GM12878 (cell line): ENCODE data around the gene MTTP. TPM values are rescaled to one million over a fixed set of nuclear protein-coding genes. Genes with fewer than 3 reads are reported as not detected.

Experiments
- CHD4 ChIP-seq: fragments of 200-600 bp; sonication (generic); IDR thresholded peaks from 2 replicates; pipeline ENCODE4 v1.6.1; 2016; ENCODE audit warnings: mild to moderate bottlenecking
- CTCF ChIP-seq, 3 experiments: IDR thresholded peaks in 2 of 3; conservative IDR thresholded peaks in 1 of 3; 2 replicates each; pipeline ENCODE4 v1.5.1; 2011; ENCODE audit warnings: low read depth in 3 of 3, low read length in 3 of 3, mild to moderate bottlenecking in 3 of 3, control low read depth in 2 of 3, moderate library complexity in 2 of 3, inconsistent platforms in 1 of 3, mixed read lengths in 1 of 3; ENCODE audit not compliant: control insufficient read depth in 2 of 3, insufficient read depth in 1 of 3; ENCODE audit errors: extremely low read depth in 1 of 3
- KAT2A ChIP-seq: conservative IDR thresholded peaks from 2 replicates; pipeline ENCODE4 v1.6.1; 2011; ENCODE audit warnings: low read depth, low read length; ENCODE audit not compliant: control insufficient read depth
- MTA2 ChIP-seq: fragments of 450-650 bp; IDR thresholded peaks from 2 replicates; pipeline ENCODE4 v1.6.1; 2016; ENCODE audit warnings: low read depth, mild to moderate bottlenecking, moderate library complexity
- REST ChIP-seq: IDR thresholded peaks from 2 replicates; pipeline ENCODE4 v1.6.1; 2012; ENCODE audit warnings: mild to moderate bottlenecking, low read depth, low read length
- SIN3A ChIP-seq: IDR thresholded peaks from 2 replicates; pipeline ENCODE4 v1.6.1; 2012; ENCODE audit warnings: low read depth, low read length, improper control_type of control experiment
- ZZZ3 ChIP-seq: IDR thresholded peaks from 2 replicates; pipeline ENCODE4 v1.6.1; 2011; ENCODE audit warnings: low read depth; ENCODE audit not compliant: control insufficient read depth, insufficient read length
- polyA plus RNA-seq, 11 experiments: library from polyadenylated mRNA; depleted of rRNA in 4 of 11; unstranded in 6 of 11; stranded (reverse) in 5 of 11; fragments of >200 nt; fragmentation: Nextera tagmentation in 4 of 11; fragmentation: Illumina TruSeq in 1 of 11; extraction: Ambion mirVana in 4 of 11; extraction: Trizol in 1 of 11; gene quantifications; 1 replicate in 1 of 11; 2 replicates in 10 of 11; pipeline versions ENCODE4 v1.2.1 to v1.2.3, GENCODE V29; 2011 to 2016; ENCODE audit warnings: inconsistent platforms in 2 of 11, missing spikeins in 2 of 11, low read depth in 1 of 11
- total RNA-seq, 4 experiments: library from RNA; depleted of rRNA in 3 of 4; stranded (reverse); fragments of >200 nt in 3 of 4; fragmentation: Illumina TruSeq in 1 of 4; extraction: Trizol in 1 of 4; gene quantifications; 2 replicates each; pipeline versions ENCODE4 v1.2.1 to v1.2.3, GENCODE V29; 2013 to 2021

The MTTP gene
- total and polyA plus RNA-seq, 10 of the 15 experiments (the other 5 are each of a cell fraction or from before 2014, with no cell fraction given) = 0.08 to 2.2 (median 0.21) TPM; not detected in 1

- no peak for TF ChIP-seq REST
- TF ChIP-seq MTA2 = no peak
- no peak for TF ChIP-seq SIN3A
- no peak for TF ChIP-seq KAT2A
- TF ChIP-seq ZZZ3 = no peak
- no peak for TF ChIP-seq CTCF (IDR thresholded peaks at IDR 0.05 in 2 of 3, conservative IDR thresholded peaks at IDR 0.05 in 1 of 3; ENCODE audit: control insufficient read depth in 2 of 3, extremely low read depth in 1 of 3, insufficient read depth in 1 of 3, low read depth in 3 of 3, low read length in 3 of 3)
- TF ChIP-seq CHD4 = no peak
These were observed 77.3 kb downstream of the MTTP start (continued) for GRCh38 chr4:99651811-99652485.
